Renal cortical epithelial cell (primary cell): Measurements from ENCODE around the gene HRH1. TPM values are rescaled to one million over a fixed set of nuclear protein-coding genes. Genes with fewer than 3 reads are reported as not detected.
"Not testable (repeated sequence)": the region's sequence is repeated elsewhere in the genome, so short reads cannot be mapped to it uniquely, and the experiment has no call there.

Experiments used
- DNase-seq: peaks from one replicate; pipeline ENCODE4 v3.0.0-alpha.2; 2011; ENCODE audit warnings: low read depth
- total RNA-seq: library from RNA; depleted of rRNA; stranded (reverse); fragments of >200 nt; gene quantifications from 2 replicates; pipeline ENCODE4 v1.2.3, GENCODE V29; 2014

Gene HRH1
- total RNA-seq, result 23.8 and 80.7 TPM in 2 replicates

GRCh38 chr3:11154036-11154952, at the start of gene HRH1:
HRH1 (plus strand) TSS chr3:11154493; CDS start chr3:11259038, 104,545 bp downstream.
- DNase-seq, result no peak

- DNase-seq, result not testable (repeated sequence)
Measured at GRCh38 chr3:11113316-11113715, 41.0 kb upstream of the HRH1 start.

GRCh38 chr3:11115548-11115947, 38.7 kb upstream of the HRH1 start:
- DNase-seq, result no peak

GRCh38 chr3:11116336-11117059, 37.8 kb upstream of the HRH1 start:
- DNase-seq, result no peak

GRCh38 chr3:11117591-11117990, 36.7 kb upstream of the HRH1 start:
- no peak for DNase-seq

- peak; percentile 83 for DNase-seq
Measured at GRCh38 chr3:11118181-11118682, 36.1 kb upstream of the HRH1 start.

GRCh38 chr3:11120091-11120805, 34.0 kb upstream of the HRH1 start:
- peak; percentile 66 for DNase-seq

- DNase-seq, result no peak
Measured at GRCh38 chr3:11126653-11127052, 27.6 kb upstream of the HRH1 start.

GRCh38 chr3:11128682-11129632, 25.3 kb upstream of the HRH1 start:
- no peak for DNase-seq

- no peak for DNase-seq
Measured at GRCh38 chr3:11130385-11130784, 23.9 kb upstream of the HRH1 start.

GRCh38 chr3:11131371-11131770, 22.9 kb upstream of the HRH1 start:
- DNase-seq, result peak; percentile 93

GRCh38 chr3:11131886-11132285, 22.4 kb upstream of the HRH1 start:
- DNase-seq, result peak; percentile 87

- no peak for DNase-seq
Measured at GRCh38 chr3:11132861-11133260, 21.4 kb upstream of the HRH1 start.

- peak; percentile 68 for DNase-seq
Measured at GRCh38 chr3:11134794-11135193, 19.5 kb upstream of the HRH1 start.

GRCh38 chr3:11136116-11136515, 18.2 kb upstream of the HRH1 start:
- peak; percentile 55 for DNase-seq

- DNase-seq, result peak; percentile 100
Measured at GRCh38 chr3:11136830-11137626, 17.3 kb upstream of the HRH1 start.

- DNase-seq, result no peak
Measured at GRCh38 chr3:11137627-11137959, 16.7 kb upstream of the HRH1 start.

- no peak for DNase-seq
Measured at GRCh38 chr3:11138371-11138770, 15.9 kb upstream of the HRH1 start.

- peak; percentile 63 for DNase-seq
Measured at GRCh38 chr3:11140030-11140712, 14.1 kb upstream of the HRH1 start.

GRCh38 chr3:11140713-11141104, 13.6 kb upstream of the HRH1 start:
- no peak for DNase-seq
